H1 (cell line): Measurements from ENCODE around the gene NOS1AP. TPM values are rescaled to one million over a fixed set of nuclear protein-coding genes. Genes with fewer than 3 reads are reported as not detected.

Experiments used
- CTCF ChIA-PET: fragments of 300-600 bp; sonication (Branson Sonifier 250); formaldehyde crosslinking; loops from one replicate; lab custom pipeline; 2021; ENCODE audit not compliant: partially characterized antibody; lab: Charles Lee
- POLR2A ChIA-PET: fragments of 300-600 bp; sonication (Branson Sonifier 250); formaldehyde crosslinking; loops from one replicate; lab custom pipeline; 2021; ENCODE audit warnings: inconsistent platforms; ENCODE audit not compliant: partially characterized antibody; lab: Charles Lee
- DNase-seq, 2 experiments: peaks; one replicate each; pipeline versions ENCODE4 v3.0.0 to v3.0.0-alpha.2; 2010 to 2022; ENCODE audit warnings: low spot score in 2 of 2, low read depth in 1 of 2, mixed read lengths in 1 of 2
- FAIRE-seq: peaks from 2 replicates; lab custom pipeline; 2011; peaks lifted over from hg19 to GRCh38; lab: Jason Lieb, UNC
- H2AFZ ChIP-seq: 2 replicates; pipeline ENCODE4 v1.8.1; 2012; ENCODE audit warnings: low read length, inconsistent platforms
- H2AK5ac ChIP-seq: 2 replicates; pipeline ENCODE4 v1.6.1; 2013; ENCODE audit warnings: low read depth, low read length
- H2BK120ac ChIP-seq: replicated peaks from 2 replicates; pipeline ENCODE3; 2013; ENCODE audit warnings: low read depth, low read length, inconsistent platforms
- H2BK12ac ChIP-seq: 2 replicates; pipeline ENCODE4 v1.6.1; 2013; ENCODE audit warnings: low read depth, low read length
- H2BK15ac ChIP-seq: 2 replicates; pipeline ENCODE4 v1.6.1; 2013; ENCODE audit warnings: low read length
- H2BK20ac ChIP-seq: 2 replicates; pipeline ENCODE4 v1.6.1; 2013; ENCODE audit warnings: low read length
- H2BK5ac ChIP-seq: 2 replicates; pipeline ENCODE4 v1.6.1; 2013; ENCODE audit warnings: low read depth, low read length
- H3K14ac ChIP-seq: 2 replicates; pipeline ENCODE4 v1.6.1; 2013; ENCODE audit warnings: inconsistent platforms; ENCODE audit not compliant: insufficient read length
- H3K18ac ChIP-seq: 2 replicates; pipeline ENCODE4 v1.6.1; 2013; ENCODE audit warnings: low read length; ENCODE audit errors: extremely low read depth
- H3K23ac ChIP-seq: 2 replicates; pipeline ENCODE4 v1.6.1; 2013; ENCODE audit warnings: inconsistent platforms; ENCODE audit not compliant: insufficient read length
- H3K23me2 ChIP-seq: 2 replicates; pipeline ENCODE4 v1.6.1; 2013; ENCODE audit warnings: low read depth, low read length
- H3K27ac ChIP-seq: 2 replicates; pipeline ENCODE4 v1.6.1; 2011; ENCODE audit warnings: low read depth, low read length, inconsistent platforms
- H3K27me3 ChIP-seq, 4 experiments: replicated peaks in 1 of 4; 1 replicate in 1 of 4; 2 replicates in 3 of 4; pipeline versions ENCODE4 v1.6.1 to v1.8.1; 2011 to 2013; ENCODE audit warnings: low read length in 3 of 4, mild to moderate bottlenecking in 3 of 4, inconsistent platforms in 2 of 4, mixed read lengths in 2 of 4, moderate library complexity in 1 of 4; ENCODE audit not compliant: control insufficient read depth in 3 of 4, insufficient read depth in 3 of 4; ENCODE audit errors: extremely low read depth in 1 of 4
- H3K36me3 ChIP-seq, 4 experiments: 2 replicates each; pipeline versions ENCODE4 v1.6.1 to v1.8.1; 2011 to 2013; ENCODE audit warnings: mild to moderate bottlenecking in 4 of 4, low read length in 3 of 4, moderate library complexity in 2 of 4, control low read depth in 1 of 4, inconsistent platforms in 1 of 4; ENCODE audit not compliant: insufficient read depth in 4 of 4, control insufficient read depth in 2 of 4
- H3K4ac ChIP-seq: replicated peaks from 2 replicates; pipeline ENCODE3; 2013; ENCODE audit warnings: low read length, low read depth, mixed read lengths, inconsistent platforms; ENCODE audit not compliant: insufficient read length
- H3K4me1 ChIP-seq, 4 experiments: replicated peaks in 1 of 4; 1 replicate in 1 of 4; 2 replicates in 3 of 4; pipeline versions ENCODE4 v1.6.1 to v1.8.1; 2011 to 2013; ENCODE audit warnings: low read length in 3 of 4, inconsistent platforms in 2 of 4, mixed read lengths in 1 of 4; ENCODE audit not compliant: insufficient read depth in 4 of 4, control insufficient read depth in 3 of 4
- H3K4me2 ChIP-seq, 2 experiments: 2 replicates each; pipeline versions ENCODE4 v1.6.1 to v1.8.1; 2011 to 2013; ENCODE audit warnings: low read depth in 2 of 2, low read length in 2 of 2, control low read depth in 1 of 2, inconsistent platforms in 1 of 2, mild to moderate bottlenecking in 1 of 2; ENCODE audit not compliant: insufficient read depth in 1 of 2
- H3K4me3 ChIP-seq, 4 experiments: fragments of 200-600, 300-600 bp in 1 of 4; sonication (generic), shearing (Covaris generic), sonication (Bioruptor Twin) in 1 of 4; 2 replicates each; pipeline versions ENCODE4 v1.5.1 to v1.8.1; 2011 to 2016; ENCODE audit warnings: low read length in 4 of 4, low read depth in 3 of 4, control low read depth in 2 of 4, inconsistent platforms in 2 of 4, mild to moderate bottlenecking in 2 of 4, mixed read lengths in 1 of 4, moderate library complexity in 1 of 4; ENCODE audit not compliant: insufficient read depth in 2 of 4; ENCODE audit errors: extremely low read depth in 1 of 4
- H3K56ac ChIP-seq: replicated peaks from 2 replicates; pipeline ENCODE3; 2013; ENCODE audit warnings: low read depth, mild to moderate bottlenecking, mixed read lengths, low read length, inconsistent platforms; ENCODE audit not compliant: insufficient read length
- H3K79me1 ChIP-seq: 2 replicates; pipeline ENCODE4 v1.6.1; 2013; ENCODE audit warnings: low read depth, low read length, control low read depth
- H3K79me2 ChIP-seq, 2 experiments: 2 replicates each; pipeline versions ENCODE4 v1.6.1 to v1.8.1; 2012 to 2013; ENCODE audit warnings: low read length in 2 of 2, mild to moderate bottlenecking in 2 of 2, inconsistent platforms in 1 of 2; ENCODE audit not compliant: insufficient read depth in 2 of 2, control insufficient read depth in 1 of 2
- H3K9ac ChIP-seq, 4 experiments: replicated peaks in 1 of 4; 1 replicate in 1 of 4; 2 replicates in 3 of 4; pipeline versions ENCODE4 v1.6.1 to v1.8.1; 2011 to 2013; ENCODE audit warnings: low read depth in 3 of 4, low read length in 3 of 4, control low read depth in 2 of 4, mild to moderate bottlenecking in 2 of 4, moderate library complexity in 2 of 4, inconsistent platforms in 1 of 4; ENCODE audit errors: extremely low read depth in 1 of 4
- H3K9me3 ChIP-seq, 2 experiments: 2 replicates each; pipeline versions ENCODE4 v1.6.1 to v1.8.1; 2012 to 2013; ENCODE audit warnings: mild to moderate bottlenecking in 2 of 2, moderate library complexity in 2 of 2, control low read depth in 1 of 2, inconsistent platforms in 1 of 2, low read depth in 1 of 2, low read length in 1 of 2, mixed read lengths in 1 of 2; ENCODE audit not compliant: insufficient read depth in 2 of 2
- H4K20me1 ChIP-seq, 2 experiments: replicated peaks in 1 of 2; 2 replicates each; pipeline versions ENCODE3 to v1.8.1; 2011 to 2013; ENCODE audit warnings: inconsistent platforms in 2 of 2, low read length in 2 of 2, mild to moderate bottlenecking in 1 of 2; ENCODE audit not compliant: insufficient read depth in 2 of 2, control insufficient read depth in 1 of 2
- H4K5ac ChIP-seq: 2 replicates; pipeline ENCODE4 v1.6.1; 2013; ENCODE audit warnings: low read length, low read depth, mixed read lengths, inconsistent platforms; ENCODE audit not compliant: insufficient read length
- H4K8ac ChIP-seq: 2 replicates; pipeline ENCODE4 v1.8.0; 2013; ENCODE audit warnings: mild to moderate bottlenecking, moderate library complexity, low read length, inconsistent platforms; ENCODE audit not compliant: insufficient read depth; ENCODE audit errors: extremely low read depth
- H4K91ac ChIP-seq: replicated peaks from 2 replicates; pipeline ENCODE3; 2013; ENCODE audit warnings: low read length, mixed read lengths, inconsistent platforms; ENCODE audit not compliant: insufficient read length
- BACH1 ChIP-seq: IDR thresholded peaks from 2 replicates; pipeline ENCODE4 v1.6.1; 2012; ENCODE audit warnings: low read length, improper control_type of control experiment
- BCL11A ChIP-seq, 2 experiments: IDR thresholded peaks; one replicate each; pipeline ENCODE4 v1.6.1; 2011; ENCODE audit warnings: low read depth in 2 of 2, low read length in 2 of 2, mild to moderate bottlenecking in 2 of 2
- BRCA1 ChIP-seq: IDR thresholded peaks from 2 replicates; pipeline ENCODE4 v1.6.1; 2012; ENCODE audit warnings: low read depth, low read length, improper control_type of control experiment
- CHD2 ChIP-seq: IDR thresholded peaks from 2 replicates; pipeline ENCODE4 v1.6.1; 2012; ENCODE audit warnings: low read length, improper control_type of control experiment
- CTBP2 ChIP-seq: IDR thresholded peaks from 2 replicates; pipeline ENCODE4 v1.7.0; 2011; ENCODE audit warnings: borderline replicate concordance, mild to moderate bottlenecking, moderate library complexity, mixed read lengths, low read length; ENCODE audit not compliant: insufficient read depth, insufficient read length
- GTF2F1 ChIP-seq: IDR thresholded peaks from 2 replicates; pipeline ENCODE4 v1.6.1; 2012; ENCODE audit warnings: low read depth, low read length, improper control_type of control experiment, borderline replicate concordance
- JUND ChIP-seq: IDR thresholded peaks from 2 replicates; pipeline ENCODE4 v1.6.1; 2011; ENCODE audit warnings: mild to moderate bottlenecking, improper control_type of control experiment, low read length
- KDM1A ChIP-seq: fragments of 200-600, 300-600 bp; sonication (generic); IDR thresholded peaks from 2 replicates; pipeline ENCODE4 v1.7.1; 2016; ENCODE audit warnings: mild to moderate bottlenecking, low read length, borderline replicate concordance
- KDM4A ChIP-seq: IDR thresholded peaks from one replicate; pipeline ENCODE4 v1.7.1; 2012; ENCODE audit warnings: low read depth, mild to moderate bottlenecking, moderate library complexity, low read length, inconsistent platforms; ENCODE audit not compliant: severe bottlenecking
- SP1 ChIP-seq: IDR thresholded peaks from 2 replicates; pipeline ENCODE4 v1.6.1; 2011; ENCODE audit warnings: low read depth, low read length
- TEAD4 ChIP-seq: IDR thresholded peaks from 2 replicates; pipeline ENCODE4 v1.6.1; 2012; ENCODE audit warnings: low read depth, low read length, inconsistent platforms, mixed read lengths
- WGBS, 2 experiments: shearing (Covaris generic) in 1 of 2; methylation state at CpG; one replicate each; pipeline versions ENCODE4 v1.1.6 to v1.1.7; 2013 to 2015; ENCODE audit warnings: low lambda C conversion rate in 2 of 2, mixed read lengths in 2 of 2, inconsistent platforms in 1 of 2, low coverage in 1 of 2, missing lambda C conversion rate in 1 of 2; ENCODE audit not compliant: insufficient replicate concordance in 2 of 2, insufficient coverage in 1 of 2, insufficient read length in 1 of 2; ENCODE audit errors: extremely low coverage in 1 of 2, missing lambda C conversion rate in 1 of 2; 5-methylcytosine and 5-hydroxymethylcytosine counted together
- polyA plus RNA-seq, 7 experiments: library from polyadenylated mRNA; depleted of rRNA in 3 of 7; stranded (reverse) in 5 of 7; unstranded in 2 of 7; fragments of >200 nt in 5 of 7; fragments of 200-250 nt in 2 of 7; gene quantifications; 1 replicate in 5 of 7; 2 replicates in 1 of 7; 4 replicates in 1 of 7; pipeline versions ENCODE4 v1.2.1 to v1.2.3, GENCODE V29; 2011 to 2013; ENCODE audit warnings: missing spikeins in 2 of 7, mixed read lengths in 2 of 7
- total RNA-seq: library from RNA; stranded (reverse); fragmentation: NEBNext Ultra II Directional; extraction: Animal tissue kit (Norgen Biotek cat#: 25700); gene quantifications from 2 replicates; pipeline ENCODE4 v1.2.1, GENCODE V29; 2021
- TF ChIP-seq, protein P1 (sequence below), 3 experiments: IDR thresholded peaks; 1 replicate in 2 of 3; 2 replicates in 1 of 3; pipeline versions ENCODE4 v1.5.1 to v1.6.1; 2011; ENCODE audit warnings: low read length in 3 of 3, mild to moderate bottlenecking in 3 of 3, inconsistent platforms in 2 of 3, low read depth in 1 of 3, moderate library complexity in 1 of 3; ENCODE audit not compliant: insufficient read depth in 1 of 3; ENCODE audit errors: control extremely low read depth in 1 of 3

The NOS1AP gene
- total and polyA plus RNA-seq, 2 of the 8 experiments (the other 6 are each of a cell fraction or from before 2014, with no cell fraction given): 2.4 to 12.1 TPM

DNA sequence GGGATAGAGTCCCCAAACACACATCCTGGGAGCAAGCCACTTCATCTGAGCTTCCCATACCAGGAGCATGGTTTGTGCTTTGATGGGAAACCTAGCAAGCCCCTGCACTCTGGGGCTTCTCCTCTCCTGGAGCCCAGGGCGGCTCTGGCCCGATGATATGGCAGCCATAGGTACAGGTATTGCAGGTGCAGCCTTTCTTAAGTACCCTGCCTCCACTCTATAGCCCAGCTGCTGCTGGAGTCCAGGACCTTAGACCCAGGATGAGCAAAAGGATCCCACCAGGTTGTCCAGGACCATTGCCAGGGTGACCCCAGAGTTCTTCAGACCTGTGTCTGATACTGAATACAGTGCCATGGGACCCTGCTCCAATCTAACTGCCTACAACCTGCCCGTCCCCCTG is 316.2 kb downstream of the NOS1AP start:
- H3K9ac ChIP-seq: no peak overlapping the region
- peaks cover 0 to 2% (median 1%) of the 10 kb centered on the region in 4 experiments; a peak in 3 of 7 replicates for H3K4me1 ChIP-seq
- no peaks in the 10 kb centered on the region for H3K9me3 ChIP-seq
- no peaks in the 10 kb centered on the region for H3K79me2 ChIP-seq
- no peak overlapping the region for H2BK20ac ChIP-seq
- H4K20me1 ChIP-seq: no peaks in the 10 kb centered on the region
- no peak overlapping the region for H2AK5ac ChIP-seq
- no peaks in the 10 kb centered on the region for H3K23me2 ChIP-seq
- H4K5ac ChIP-seq: no peak overlapping the region
- no peak for FAIRE-seq
- H3K4me3 ChIP-seq: no peak overlapping the region
- no peak overlapping the region for H3K18ac ChIP-seq
- WGBS, 2 experiments: 74% methylated on average over 3 of the region's 3 CpGs; no CpG with 5 or more reads in 1 of the 2 experiments
- H3K27me3 ChIP-seq: no peaks in the 10 kb centered on the region
- H2BK5ac ChIP-seq: no peak overlapping the region
- no peak overlapping the region for H3K4me2 ChIP-seq
- 0 out of 2 replicates have a peak overlapping the region, but pooled peaks have one; percentile 9 for H4K8ac ChIP-seq
- H2BK12ac ChIP-seq: no peak overlapping the region
- H2BK120ac ChIP-seq: no peak overlapping the region
- ChIA-PET POLR2A (no interaction called here), CTCF (interaction anchor here (1.2 to 8.1 kb wide), 4 partner anchors 11 to 200 kb away, joined by 3 to 44 read pairs (median 5); no protein-coding TSS in a partner anchor)
- no peaks in the 10 kb centered on the region for H3K79me1 ChIP-seq
- peaks cover 0 to 5% (median 2%) of the 10 kb centered on the region in 4 experiments; a peak in 1 of 8 replicates for H3K36me3 ChIP-seq
- H3K23ac ChIP-seq: no peak overlapping the region
- H3K56ac ChIP-seq: no peak overlapping the region
- H3K27ac ChIP-seq: no peak overlapping the region
- no peak for DNase-seq
- no peak overlapping the region for H3K14ac ChIP-seq
- H3K4ac ChIP-seq: no peak overlapping the region
- H2BK15ac ChIP-seq: no peak overlapping the region
- no peak overlapping the region for H2AFZ ChIP-seq
- H4K91ac ChIP-seq: no peak overlapping the region
- TF ChIP-seq, protein P1, sequence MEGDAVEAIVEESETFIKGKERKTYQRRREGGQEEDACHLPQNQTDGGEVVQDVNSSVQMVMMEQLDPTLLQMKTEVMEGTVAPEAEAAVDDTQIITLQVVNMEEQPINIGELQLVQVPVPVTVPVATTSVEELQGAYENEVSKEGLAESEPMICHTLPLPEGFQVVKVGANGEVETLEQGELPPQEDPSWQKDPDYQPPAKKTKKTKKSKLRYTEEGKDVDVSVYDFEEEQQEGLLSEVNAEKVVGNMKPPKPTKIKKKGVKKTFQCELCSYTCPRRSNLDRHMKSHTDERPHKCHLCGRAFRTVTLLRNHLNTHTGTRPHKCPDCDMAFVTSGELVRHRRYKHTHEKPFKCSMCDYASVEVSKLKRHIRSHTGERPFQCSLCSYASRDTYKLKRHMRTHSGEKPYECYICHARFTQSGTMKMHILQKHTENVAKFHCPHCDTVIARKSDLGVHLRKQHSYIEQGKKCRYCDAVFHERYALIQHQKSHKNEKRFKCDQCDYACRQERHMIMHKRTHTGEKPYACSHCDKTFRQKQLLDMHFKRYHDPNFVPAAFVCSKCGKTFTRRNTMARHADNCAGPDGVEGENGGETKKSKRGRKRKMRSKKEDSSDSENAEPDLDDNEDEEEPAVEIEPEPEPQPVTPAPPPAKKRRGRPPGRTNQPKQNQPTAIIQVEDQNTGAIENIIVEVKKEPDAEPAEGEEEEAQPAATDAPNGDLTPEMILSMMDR (IDR thresholded peaks at IDR 0.05; ENCODE audit: control extremely low read depth in 1 of 3, insufficient read depth in 1 of 3, low read depth in 1 of 3, low read length in 3 of 3): no peak
- TF ChIP-seq SP1 (no peak), BACH1 (no peak), BRCA1 (no peak), CHD2 (no peak), JUND (no peak), BCL11A (IDR thresholded peaks at IDR 0.05; ENCODE audit: low read depth in 2 of 2, low read length in 2 of 2) (no peak), KDM4A (no peak), CTBP2 (no peak), GTF2F1 (no peak), KDM1A (no peak), TEAD4 (no peak)
